Fibroblast of lung (primary cell): ENCODE measurements around the gene ZNF429. TPM values are rescaled to one million over a fixed set of nuclear protein-coding genes. Genes with fewer than 3 reads are reported as not detected.

Experiments
- DNase-seq, 2 donors: peaks; one replicate each; pipeline versions ENCODE4 v3.0.0 to v3.0.0-alpha.2; 2010; ENCODE audit warnings: low read depth in 2 of 2
- H2AFZ ChIP-seq: 2 replicates; pipeline ENCODE4 v1.5.1; 2012; ENCODE audit warnings: low read length, control low read depth, inconsistent platforms
- H3K27ac ChIP-seq: 2 replicates; pipeline ENCODE4 v1.5.1; 2011; ENCODE audit warnings: low read length, control low read depth; ENCODE audit not compliant: insufficient read depth
- H3K27me3 ChIP-seq: 2 replicates; pipeline ENCODE4 v1.5.1; 2011; ENCODE audit warnings: mild to moderate bottlenecking, low read length; ENCODE audit not compliant: control insufficient read depth, insufficient read depth
- H3K36me3 ChIP-seq: 2 replicates; pipeline ENCODE4 v1.5.1; 2011; ENCODE audit warnings: low read length; ENCODE audit not compliant: control insufficient read depth, insufficient read depth
- H3K4me1 ChIP-seq: 2 replicates; pipeline ENCODE4 v1.5.1; 2011; ENCODE audit warnings: low read length; ENCODE audit not compliant: control insufficient read depth, insufficient read depth; ENCODE audit errors: extremely low read depth
- H3K4me2 ChIP-seq: 2 replicates; pipeline ENCODE4 v1.5.1; 2011; ENCODE audit warnings: low read length, control low read depth; ENCODE audit not compliant: insufficient read depth; ENCODE audit errors: extremely low read depth
- H3K4me3 ChIP-seq, 4 experiments: fragments of 200-600 bp in 1 of 4; sonication (generic) in 1 of 4; replicated peaks in 1 of 4; 2 replicates each; pipeline ENCODE4 v1.5.1; 2011 to 2016; ENCODE audit warnings: low read length in 4 of 4, low read depth in 3 of 4, mild to moderate bottlenecking in 3 of 4, control low read depth in 2 of 4, inconsistent platforms in 1 of 4, mixed read lengths in 1 of 4; ENCODE audit not compliant: insufficient read depth in 1 of 4; ENCODE audit errors: control extremely low read depth in 1 of 4
- H3K79me2 ChIP-seq: 2 replicates; pipeline ENCODE4 v1.5.1; 2012; ENCODE audit warnings: mild to moderate bottlenecking, low read length, inconsistent platforms; ENCODE audit not compliant: control insufficient read depth, insufficient read depth
- H3K9ac ChIP-seq: 2 replicates; pipeline ENCODE4 v1.5.1; 2011; ENCODE audit warnings: mild to moderate bottlenecking, low read length, control low read depth; ENCODE audit not compliant: insufficient read depth
- H3K9me3 ChIP-seq: 2 replicates; pipeline ENCODE4 v1.5.1; 2012; ENCODE audit warnings: low read depth, low read length; ENCODE audit not compliant: control insufficient read depth, insufficient read depth
- H4K20me1 ChIP-seq: 2 replicates; pipeline ENCODE4 v1.5.1; 2011; ENCODE audit warnings: low read length; ENCODE audit not compliant: control insufficient read depth, insufficient read depth; ENCODE audit errors: extremely low read depth
- EZH2 ChIP-seq: IDR thresholded peaks from 2 replicates; pipeline ENCODE4 v1.5.1; 2012; ENCODE audit warnings: low read length, control low read depth, mild to moderate bottlenecking; ENCODE audit errors: missing control alignments
- polyA plus RNA-seq, 2 donors: library from polyadenylated mRNA; depleted of rRNA in 1 of 2; stranded (reverse) in 1 of 2; unstranded in 1 of 2; fragments of >200 nt; gene quantifications; 2 replicates each; pipeline ENCODE4 v1.2.1, GENCODE V29; 2011 to 2012; ENCODE audit warnings: missing spikeins in 1 of 2
- total RNA-seq: library from RNA; depleted of rRNA; stranded (reverse); fragments of >200 nt; gene quantifications from 2 replicates; pipeline ENCODE4 v1.2.1, GENCODE V29; 2014
- TF ChIP-seq, protein P1 (sequence below), 2 donors: IDR thresholded peaks in 1 of 2; conservative IDR thresholded peaks in 1 of 2; 1 replicate in 1 of 2; 2 replicates in 1 of 2; pipeline ENCODE4 v1.5.1; 2011 to 2012; ENCODE audit warnings: low read length in 2 of 2, control low read depth in 1 of 2, inconsistent platforms in 1 of 2, low read depth in 1 of 2, mild to moderate bottlenecking in 1 of 2

Gene ZNF429
- total and polyA plus RNA-seq, 2 donors (not counting 1 experiment from before 2014, with no cell fraction given): 5.6 to 7.5 TPM

GRCh38 chr19:21593008-21593481 is 87.6 kb downstream of the ZNF429 start:
- H3K4me1 ChIP-seq: no peaks in the 10 kb centered on the region
- H2AFZ ChIP-seq: no peak overlapping the region
- no peak for DNase-seq
- H3K4me3 ChIP-seq: no peak overlapping the region
- H3K4me2 ChIP-seq: no peak overlapping the region
- H3K27ac ChIP-seq: no peak overlapping the region
- no peaks in the 10 kb centered on the region for H3K27me3 ChIP-seq
- H3K36me3 ChIP-seq: no peaks in the 10 kb centered on the region
- H3K79me2 ChIP-seq: no peaks in the 10 kb centered on the region
- no peak overlapping the region for H3K9ac ChIP-seq
- no peak for TF ChIP-seq EZH2
- TF ChIP-seq, protein P1, sequence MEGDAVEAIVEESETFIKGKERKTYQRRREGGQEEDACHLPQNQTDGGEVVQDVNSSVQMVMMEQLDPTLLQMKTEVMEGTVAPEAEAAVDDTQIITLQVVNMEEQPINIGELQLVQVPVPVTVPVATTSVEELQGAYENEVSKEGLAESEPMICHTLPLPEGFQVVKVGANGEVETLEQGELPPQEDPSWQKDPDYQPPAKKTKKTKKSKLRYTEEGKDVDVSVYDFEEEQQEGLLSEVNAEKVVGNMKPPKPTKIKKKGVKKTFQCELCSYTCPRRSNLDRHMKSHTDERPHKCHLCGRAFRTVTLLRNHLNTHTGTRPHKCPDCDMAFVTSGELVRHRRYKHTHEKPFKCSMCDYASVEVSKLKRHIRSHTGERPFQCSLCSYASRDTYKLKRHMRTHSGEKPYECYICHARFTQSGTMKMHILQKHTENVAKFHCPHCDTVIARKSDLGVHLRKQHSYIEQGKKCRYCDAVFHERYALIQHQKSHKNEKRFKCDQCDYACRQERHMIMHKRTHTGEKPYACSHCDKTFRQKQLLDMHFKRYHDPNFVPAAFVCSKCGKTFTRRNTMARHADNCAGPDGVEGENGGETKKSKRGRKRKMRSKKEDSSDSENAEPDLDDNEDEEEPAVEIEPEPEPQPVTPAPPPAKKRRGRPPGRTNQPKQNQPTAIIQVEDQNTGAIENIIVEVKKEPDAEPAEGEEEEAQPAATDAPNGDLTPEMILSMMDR (conservative IDR thresholded peaks at IDR 0.05 in 1 of 2, IDR thresholded peaks at IDR 0.05 in 1 of 2; ENCODE audit: low read depth in 1 of 2, low read length in 2 of 2): no peak
- no peaks in the 10 kb centered on the region for H4K20me1 ChIP-seq
- no peaks in the 10 kb centered on the region for H3K9me3 ChIP-seq

DNA sequence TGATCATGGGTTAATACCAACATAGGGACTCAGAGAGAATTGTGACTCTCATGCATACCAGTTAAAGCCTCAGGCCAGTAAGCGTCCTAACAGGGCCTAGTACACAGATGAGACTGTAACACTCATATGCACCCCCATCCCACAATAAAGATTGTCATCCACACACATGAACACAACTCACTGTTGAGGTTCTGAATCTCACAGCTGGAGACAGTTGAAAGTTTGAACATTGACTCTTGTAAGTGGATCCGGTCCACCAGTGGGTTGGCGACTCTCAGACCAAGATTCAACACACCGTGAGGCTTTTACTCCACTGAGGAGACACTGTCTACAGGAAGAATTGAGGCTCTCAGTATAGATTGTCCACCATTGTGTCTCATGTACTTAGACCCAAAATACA is 88.1 kb downstream of the ZNF429 start:
- Histone ChIP-seq H3K4me1 (no peaks in the 10 kb centered on the region), H4K20me1 (no peaks in the 10 kb centered on the region), H3K36me3 (no peaks in the 10 kb centered on the region), H3K27me3 (no peaks in the 10 kb centered on the region), H3K9me3 (no peaks in the 10 kb centered on the region), H3K27ac (no peak overlapping the region), H3K4me3 (no peak overlapping the region), H3K79me2 (no peaks in the 10 kb centered on the region), H3K4me2 (no peak overlapping the region), H3K9ac (no peak overlapping the region), H2AFZ (no peak overlapping the region)
- TF ChIP-seq EZH2: no peak
- TF ChIP-seq, protein P1 (conservative IDR thresholded peaks at IDR 0.05 in 1 of 2, IDR thresholded peaks at IDR 0.05 in 1 of 2; ENCODE audit: low read depth in 1 of 2, low read length in 2 of 2): no peak
- DNase-seq: no peak

GRCh38 chr19:21593934-21594820 is 88.8 kb downstream of the ZNF429 start:
- Histone ChIP-seq H4K20me1 (no peaks in the 10 kb centered on the region), H3K79me2 (no peaks in the 10 kb centered on the region), H3K4me3 (no peak overlapping the region), H2AFZ (no peak overlapping the region), H3K9ac (no peak overlapping the region), H3K4me2 (no peak overlapping the region), H3K27me3 (no peaks in the 10 kb centered on the region), H3K27ac (no peak overlapping the region), H3K36me3 (no peaks in the 10 kb centered on the region), H3K9me3 (no peaks in the 10 kb centered on the region), H3K4me1 (no peaks in the 10 kb centered on the region)
- TF ChIP-seq, protein P1 (conservative IDR thresholded peaks at IDR 0.05 in 1 of 2, IDR thresholded peaks at IDR 0.05 in 1 of 2; ENCODE audit: low read depth in 1 of 2, low read length in 2 of 2): no peak
- no peak for TF ChIP-seq EZH2
- DNase-seq: no peak
